ENCODE measurements around the gene ME3. TPM values are rescaled to one million over a fixed set of nuclear protein-coding genes. Genes with fewer than 3 reads are reported as not detected.

Gene ME3
- polyA plus RNA-seq, 1 experiment: 15.8 TPM

DNA sequence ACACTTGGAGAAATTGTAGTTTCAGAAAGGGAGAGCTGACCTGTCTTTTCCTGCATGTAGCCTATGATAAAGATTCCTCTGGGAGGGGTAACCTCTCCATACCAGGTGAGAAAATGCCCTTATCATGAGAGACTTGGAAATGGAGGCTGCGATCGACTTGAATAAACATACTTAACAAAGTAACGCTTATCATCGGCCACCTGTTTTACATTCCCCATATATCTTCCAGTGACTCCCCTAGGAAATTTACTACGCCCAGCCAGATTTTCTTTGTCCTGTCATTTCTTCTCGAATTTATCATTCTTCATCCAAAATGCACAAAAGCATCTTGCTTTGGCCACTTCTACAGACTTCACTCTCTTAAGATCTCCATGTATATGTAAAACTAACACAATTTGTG, 154.2 kb downstream of the ME3 start:
- Histone ChIP-seq H3K36me3 (ENCODE audit: control insufficient read depth, insufficient read depth, low read length) (no peaks in the 10 kb centered on the region), H3K27me3 (ENCODE audit: control insufficient read depth, insufficient read depth, low read length) (no peaks in the 10 kb centered on the region), H3K4me3 (ENCODE audit: low read depth, low read length) (no peak overlapping the region)
- ChIA-PET CTCF (interaction anchor here (2.1 kb wide), 1 partner anchor 61 kb away, joined by 4 read pairs; no protein-coding TSS in a partner anchor), POLR2A (no interaction called here)
- TF ChIP-seq, protein P1, sequence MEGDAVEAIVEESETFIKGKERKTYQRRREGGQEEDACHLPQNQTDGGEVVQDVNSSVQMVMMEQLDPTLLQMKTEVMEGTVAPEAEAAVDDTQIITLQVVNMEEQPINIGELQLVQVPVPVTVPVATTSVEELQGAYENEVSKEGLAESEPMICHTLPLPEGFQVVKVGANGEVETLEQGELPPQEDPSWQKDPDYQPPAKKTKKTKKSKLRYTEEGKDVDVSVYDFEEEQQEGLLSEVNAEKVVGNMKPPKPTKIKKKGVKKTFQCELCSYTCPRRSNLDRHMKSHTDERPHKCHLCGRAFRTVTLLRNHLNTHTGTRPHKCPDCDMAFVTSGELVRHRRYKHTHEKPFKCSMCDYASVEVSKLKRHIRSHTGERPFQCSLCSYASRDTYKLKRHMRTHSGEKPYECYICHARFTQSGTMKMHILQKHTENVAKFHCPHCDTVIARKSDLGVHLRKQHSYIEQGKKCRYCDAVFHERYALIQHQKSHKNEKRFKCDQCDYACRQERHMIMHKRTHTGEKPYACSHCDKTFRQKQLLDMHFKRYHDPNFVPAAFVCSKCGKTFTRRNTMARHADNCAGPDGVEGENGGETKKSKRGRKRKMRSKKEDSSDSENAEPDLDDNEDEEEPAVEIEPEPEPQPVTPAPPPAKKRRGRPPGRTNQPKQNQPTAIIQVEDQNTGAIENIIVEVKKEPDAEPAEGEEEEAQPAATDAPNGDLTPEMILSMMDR (IDR thresholded peaks at IDR 0.05; ENCODE audit: insufficient read depth, low read depth, low read length): no peak
- no peak for DNase-seq (ENCODE audit: low read depth)

DNA sequence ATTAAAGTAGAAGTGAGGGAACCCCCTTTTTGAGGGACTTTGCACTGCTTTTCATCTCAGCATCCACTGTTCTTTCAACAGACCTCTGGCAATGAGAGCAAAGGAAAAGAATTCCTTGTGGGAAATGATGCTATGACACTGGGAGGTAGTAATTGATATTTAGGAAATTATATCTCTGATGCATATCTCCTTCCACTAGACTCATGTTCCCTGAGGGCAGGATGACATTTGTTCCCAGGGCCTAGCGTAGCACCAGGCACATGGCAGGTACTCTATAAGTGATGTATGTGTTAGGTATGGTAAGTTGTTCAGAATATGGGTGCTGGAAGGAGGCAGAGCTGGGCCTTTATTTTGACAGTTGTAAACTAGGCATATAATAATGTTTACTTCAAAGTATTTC, 154.9 kb downstream of the ME3 start:
- no peak for DNase-seq (ENCODE audit: low read depth)
- no peaks in the 10 kb centered on the region for H3K36me3 ChIP-seq (ENCODE audit: control insufficient read depth, insufficient read depth, low read length)
- TF ChIP-seq, protein P1 (IDR thresholded peaks at IDR 0.05; ENCODE audit: insufficient read depth, low read depth, low read length): no peak
- no peaks in the 10 kb centered on the region for H3K27me3 ChIP-seq (ENCODE audit: control insufficient read depth, insufficient read depth, low read length)
- ChIA-PET POLR2A (no interaction called here), CTCF (interaction anchor here (0.9 to 1.0 kb wide), 2 partner anchors 11 to 13 kb away, joined by 3 to 4 read pairs; no protein-coding TSS in a partner anchor)
- no peak overlapping the region for H3K4me3 ChIP-seq (ENCODE audit: low read depth, low read length)

DNA sequence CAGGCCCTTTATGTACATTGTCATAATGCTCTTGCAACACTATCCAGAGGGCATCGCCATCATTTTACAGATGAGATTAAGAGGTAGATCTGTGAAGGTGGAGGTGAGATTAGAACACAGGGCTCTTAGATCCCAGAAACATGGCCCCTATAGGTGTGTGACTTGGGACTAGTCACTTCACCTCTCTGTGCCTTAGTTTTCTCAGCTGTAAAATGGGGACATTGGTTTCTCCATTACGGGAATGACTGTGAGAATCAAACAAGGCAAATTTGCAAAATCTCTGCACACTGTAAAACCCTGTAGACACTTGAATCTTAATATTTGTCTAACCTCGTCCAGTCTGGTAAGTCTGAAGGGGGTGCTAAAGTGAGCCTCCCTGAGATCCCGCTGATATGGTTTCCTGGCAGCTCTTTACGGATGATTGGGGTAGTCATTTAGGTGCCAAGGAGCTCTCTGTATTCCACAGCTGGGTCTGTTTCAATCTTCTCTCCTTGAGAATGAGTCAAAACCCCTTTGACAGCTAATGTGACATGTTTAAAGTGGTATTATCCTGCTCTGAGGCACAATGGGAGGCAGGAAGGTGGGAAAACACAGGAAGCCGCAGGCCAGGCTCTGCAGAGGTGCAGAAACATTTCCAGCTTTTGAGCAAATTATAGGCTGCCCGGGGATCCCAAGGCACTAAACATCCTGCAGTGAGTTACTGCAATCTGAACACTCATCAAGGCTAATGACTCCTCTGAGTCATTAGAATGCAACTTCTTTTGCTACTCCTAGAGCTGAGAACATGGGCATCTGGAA, 156.9 kb downstream of the ME3 start:
- H3K27me3 ChIP-seq (ENCODE audit: control insufficient read depth, insufficient read depth, low read length): no peaks in the 10 kb centered on the region
- ChIA-PET POLR2A (interaction anchor here (0.6 to 1.2 kb wide), 2 partner anchors 9 to 23 kb away, joined by 3 to 4 read pairs; no protein-coding TSS in a partner anchor), CTCF (interaction anchor here (0.6 to 1.0 kb wide), 6 partner anchors 8 to 232 kb away, joined by 3 read pairs; no protein-coding TSS in a partner anchor)
- H3K36me3 ChIP-seq (ENCODE audit: control insufficient read depth, insufficient read depth, low read length): no peaks in the 10 kb centered on the region
- DNase-seq (ENCODE audit: low read depth): peak; percentile 57
- H3K4me3 ChIP-seq (ENCODE audit: low read depth, low read length): no peak overlapping the region
- TF ChIP-seq, protein P1 (IDR thresholded peaks at IDR 0.05; ENCODE audit: insufficient read depth, low read depth, low read length): no peak

DNA sequence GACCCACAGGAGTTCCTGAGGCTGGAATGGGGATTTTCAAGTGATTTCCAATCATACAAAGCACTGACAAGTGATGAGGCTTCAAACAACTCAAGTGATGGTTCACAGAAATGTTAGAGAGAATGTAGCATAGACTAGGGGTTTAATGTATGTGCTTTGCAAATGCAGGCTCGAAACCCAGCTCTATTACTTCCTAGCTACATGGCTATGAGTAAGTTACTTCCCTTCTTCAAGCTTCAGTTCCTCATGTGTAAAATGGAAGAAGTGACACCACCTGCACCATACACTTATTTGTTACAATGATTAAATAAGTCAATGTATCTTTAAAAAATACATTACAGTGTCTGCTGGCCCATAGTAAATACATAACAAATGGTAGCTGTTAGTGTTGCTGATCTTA, 158.0 kb downstream of the ME3 start:
- Histone ChIP-seq H3K4me3 (ENCODE audit: low read depth, low read length) (no peak overlapping the region), H3K36me3 (ENCODE audit: control insufficient read depth, insufficient read depth, low read length) (no peaks in the 10 kb centered on the region), H3K27me3 (ENCODE audit: control insufficient read depth, insufficient read depth, low read length) (no peaks in the 10 kb centered on the region)
- CTCF ChIA-PET: interaction anchor here (1.0 kb wide), 1 partner anchor 94 kb away, joined by 3 read pairs; no protein-coding TSS in a partner anchor
- POLR2A ChIA-PET: no interaction called here
- DNase-seq (ENCODE audit: low read depth): no peak
- TF ChIP-seq, protein P1 (IDR thresholded peaks at IDR 0.05; ENCODE audit: insufficient read depth, low read depth, low read length): no peak

DNA sequence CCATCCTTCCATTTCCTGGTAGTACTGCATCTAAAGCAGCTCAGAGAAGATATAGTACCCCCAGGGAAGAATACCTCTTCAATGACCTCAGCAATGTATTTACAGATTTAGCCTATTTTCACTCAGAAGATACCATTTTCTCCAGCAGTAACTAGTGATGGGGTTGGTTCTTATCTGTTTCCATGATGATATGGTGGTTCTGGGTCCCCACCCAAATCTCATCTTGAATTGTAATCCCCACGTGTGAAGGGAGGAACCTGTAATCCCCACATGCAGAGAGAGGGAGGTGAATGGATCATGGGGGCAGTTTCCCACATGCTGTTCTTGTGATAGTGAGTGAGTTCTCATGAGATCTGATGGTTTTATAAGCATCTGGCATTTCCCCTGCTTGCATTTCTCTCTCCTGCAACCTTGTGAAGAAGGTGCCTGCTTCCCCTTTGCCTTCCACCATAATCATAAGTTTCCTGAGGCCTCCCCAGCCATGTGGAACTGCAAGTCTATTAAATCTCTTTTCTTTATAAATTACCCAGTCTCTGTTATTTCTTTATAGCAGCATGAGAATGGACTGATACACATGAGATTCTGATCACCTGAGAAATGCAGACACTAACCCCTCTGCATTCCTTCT, 158.6 kb downstream of the ME3 start:
- ChIA-PET CTCF (interaction anchor here (1.0 kb wide), 1 partner anchor 95 kb away, joined by 3 read pairs; no protein-coding TSS in a partner anchor), POLR2A (no interaction called here)
- H3K4me3 ChIP-seq (ENCODE audit: low read depth, low read length): no peak overlapping the region
- DNase-seq (ENCODE audit: low read depth): no peak
- no peaks in the 10 kb centered on the region for H3K27me3 ChIP-seq (ENCODE audit: control insufficient read depth, insufficient read depth, low read length)
- H3K36me3 ChIP-seq (ENCODE audit: control insufficient read depth, insufficient read depth, low read length): no peaks in the 10 kb centered on the region
- TF ChIP-seq, protein P1 (IDR thresholded peaks at IDR 0.05; ENCODE audit: insufficient read depth, low read depth, low read length): no peak
